A549 (cell line): ENCODE data around the gene SCAF8. TPM values are rescaled to one million over a fixed set of nuclear protein-coding genes. Genes with fewer than 3 reads are reported as not detected.
"Not testable (repeated sequence)": the region's sequence is repeated elsewhere in the genome, so short reads cannot be mapped to it uniquely, and the experiment has no call there.

Source experiments
- ATAC-seq, 2 experiments: fragments of 200-7000 bp in 1 of 2; fragments of >200 bp in 1 of 2; cut with Nextera tagmentation in 1 of 2; cut with Tn5 transposase in 1 of 2; 3 replicates each; pipeline versions ENCODE4 v1.8.0 to v1.9.1; 2018 to 2020; ENCODE audit warnings: mild to moderate bottlenecking in 1 of 2, moderate library complexity in 1 of 2
- CTCF ChIA-PET: fragments of 300-600 bp; sonication (Branson Sonifier 250); formaldehyde crosslinking; extraction: SDS; loops from one replicate; lab custom pipeline; 2021; ENCODE audit warnings: antibody characterized with exemption, inconsistent platforms; lab: Yijun Ruan, JAX
- POLR2A ChIA-PET: fragments of 350-600 bp; formaldehyde crosslinking; extraction: SDS; loops from one replicate; lab custom pipeline; 2021; ENCODE audit warnings: antibody characterized with exemption, inconsistent platforms; lab: Yijun Ruan, JAX
- DNase-seq, 2 experiments: peaks; one replicate each; pipeline versions ENCODE4 v3.0.0 to v3.0.0-alpha.2; 2011 to 2016; ENCODE audit warnings: low read depth in 1 of 2, low spot score in 1 of 2
- FAIRE-seq: peaks from 2 replicates; lab custom pipeline; 2011; peaks lifted over from hg19 to GRCh38; lab: Jason Lieb, UNC
- H3K27ac ChIP-seq, 2 experiments: fragments of >200 bp; sonication (Bioruptor Twin); formaldehyde crosslinking; 3 replicates each; pipeline ENCODE4 v1.5.1; 2016 to 2017
- H3K4me1 ChIP-seq: fragments of >200 bp; sonication (Bioruptor Twin); formaldehyde crosslinking; 3 replicates; pipeline ENCODE4 v1.6.1; 2016
- H3K4me2 ChIP-seq: fragments of >200 bp; sonication (Bioruptor Twin); formaldehyde crosslinking; 3 replicates; pipeline ENCODE4 v1.6.1; 2016
- H3K4me3 ChIP-seq: fragments of >200 bp; sonication (Bioruptor Twin); formaldehyde crosslinking; 3 replicates; pipeline ENCODE4 v1.5.1; 2016
- H3K9me3 ChIP-seq: fragments of >200 bp; sonication (Bioruptor Twin); formaldehyde crosslinking; 3 replicates; pipeline ENCODE4 v1.6.1; 2016
- CBX8 ChIP-seq: fragments of 200-600 bp; sonication (generic); IDR thresholded peaks from 2 replicates; pipeline ENCODE4 v1.6.1; 2016
- CEBPB ChIP-seq, 2 experiments: fragments of >200 bp in 1 of 2; sonication (Bioruptor Twin) in 1 of 2; formaldehyde crosslinking in 1 of 2; IDR thresholded peaks; 2 replicates each; pipeline ENCODE4 v1.6.1; 2012 to 2016
- CHD4 ChIP-seq: fragments of 200-600 bp; sonication (generic); IDR thresholded peaks from 2 replicates; pipeline ENCODE4 v1.6.1; 2016; ENCODE audit warnings: antibody characterized with exemption, mild to moderate bottlenecking, borderline replicate concordance
- EHF ChIP-seq: fragments of 250-450 bp; sonication (Bioruptor Pico); IDR thresholded peaks from 2 replicates; pipeline ENCODE4 v1.5.0; 2020; ENCODE audit warnings: mild to moderate bottlenecking
- ESRRA ChIP-seq: fragments of 150-350 bp; IDR thresholded peaks from 2 replicates; pipeline ENCODE4 v1.6.1; 2014; ENCODE audit warnings: mild to moderate bottlenecking, low read length, borderline replicate concordance
- FOXS1 ChIP-seq: fragments of 250-450 bp; sonication (Bioruptor Pico); IDR thresholded peaks from 2 replicates; pipeline ENCODE4 v1.5.0; 2020; ENCODE audit warnings: mild to moderate bottlenecking, moderate library complexity
- GATA3 ChIP-seq: IDR thresholded peaks from 2 replicates; pipeline ENCODE4 v1.6.1; 2012; ENCODE audit warnings: borderline replicate concordance
- HOXB13 ChIP-seq: fragments of 250-450 bp; sonication (Bioruptor Pico); IDR thresholded peaks from 2 replicates; pipeline ENCODE4 v1.5.0; 2020; ENCODE audit warnings: low read depth, mild to moderate bottlenecking, moderate library complexity
- KDM5A ChIP-seq: fragments of 200-600 bp; sonication (generic); IDR thresholded peaks from 2 replicates; pipeline ENCODE4 v1.6.1; 2016; ENCODE audit warnings: antibody characterized with exemption, mild to moderate bottlenecking
- MAFK ChIP-seq: fragments of 450-650 bp; IDR thresholded peaks from 2 replicates; pipeline ENCODE4 v1.6.1; 2014; ENCODE audit not compliant: partially characterized antibody
- MAZ ChIP-seq: fragments of 150-350 bp; IDR thresholded peaks from 2 replicates; pipeline ENCODE4 v1.6.1; 2014; ENCODE audit warnings: antibody characterized with exemption, low read depth, low read length, borderline replicate concordance
- MYC ChIP-seq: IDR thresholded peaks from 2 replicates; pipeline ENCODE4 v1.6.1; 2012; ENCODE audit warnings: mild to moderate bottlenecking, inconsistent platforms, low read length, improper control_type of control experiment, borderline replicate concordance
- NPAS2 ChIP-seq: fragments of 250-450 bp; sonication (Bioruptor Pico); IDR thresholded peaks from 2 replicates; pipeline ENCODE4 v1.8.0; 2022; ENCODE audit warnings: mild to moderate bottlenecking, moderate library complexity, borderline replicate concordance
- POLR2A ChIP-seq: IDR thresholded peaks from 2 replicates; pipeline ENCODE4 v1.6.1; 2012; ENCODE audit warnings: mild to moderate bottlenecking, low read length
- RAD21 ChIP-seq, 2 experiments: fragments of >200 bp in 1 of 2; sonication (Bioruptor Twin) in 1 of 2; formaldehyde crosslinking in 1 of 2; IDR thresholded peaks in 1 of 2; conservative IDR thresholded peaks in 1 of 2; 2 replicates in 1 of 2; 3 replicates in 1 of 2; pipeline ENCODE4 v1.6.1; 2012 to 2018; ENCODE audit warnings: inconsistent platforms in 1 of 2
- SMC3 ChIP-seq: fragments of >200 bp; sonication (Bioruptor Twin); formaldehyde crosslinking; IDR thresholded peaks from 3 replicates; pipeline ENCODE4 v1.6.1; 2018; ENCODE audit warnings: inconsistent platforms
- SREBF2 ChIP-seq: fragments of 450-650 bp; IDR thresholded peaks from 2 replicates; pipeline ENCODE4 v1.6.1; 2014; ENCODE audit warnings: mild to moderate bottlenecking, moderate library complexity
- TFCP2L1 ChIP-seq: fragments of 250-450 bp; sonication (Bioruptor Pico); IDR thresholded peaks from 2 replicates; pipeline ENCODE4 v1.5.0; 2021; ENCODE audit warnings: mild to moderate bottlenecking
- ZSCAN20 ChIP-seq: fragments of 250-450 bp; sonication (Bioruptor Pico); IDR thresholded peaks from 2 replicates; pipeline ENCODE4 v1.8.0; 2022; ENCODE audit warnings: mild to moderate bottlenecking, moderate library complexity
- WGBS: methylation state at CpG from one replicate; pipeline ENCODE4 v1.1.6; 2017; ENCODE audit errors: missing lambda C conversion rate; 5-methylcytosine and 5-hydroxymethylcytosine counted together
- polyA plus RNA-seq, 4 experiments: library from polyadenylated mRNA; depleted of rRNA in 3 of 4; stranded (reverse); fragments of >200 nt; fragmentation: RNase III in 1 of 4; extraction: RNeasy Plus Mini Kit Qiagen cat#74134 plus additional on column Dnase treatment in 1 of 4; gene quantifications; 2 replicates in 3 of 4; 3 replicates in 1 of 4; pipeline ENCODE4 v1.2.3, GENCODE V29; 2011 to 2017
- TF ChIP-seq, protein P1 (sequence below): fragments of 150-350 bp; IDR thresholded peaks from 2 replicates; pipeline ENCODE4 v1.6.1; 2014; ENCODE audit warnings: low read depth, mild to moderate bottlenecking, low read length
- TF ChIP-seq, protein P2 (sequence below): fragments of >200 bp; sonication (Bioruptor Twin); formaldehyde crosslinking; IDR thresholded peaks from 3 replicates; pipeline ENCODE4 v1.5.1; 2016

SCAF8 gene
- polyA plus RNA-seq, 2 of the 4 experiments (the other 2 are of a cell fraction), result 13.4 to 27.3 TPM

DNA sequence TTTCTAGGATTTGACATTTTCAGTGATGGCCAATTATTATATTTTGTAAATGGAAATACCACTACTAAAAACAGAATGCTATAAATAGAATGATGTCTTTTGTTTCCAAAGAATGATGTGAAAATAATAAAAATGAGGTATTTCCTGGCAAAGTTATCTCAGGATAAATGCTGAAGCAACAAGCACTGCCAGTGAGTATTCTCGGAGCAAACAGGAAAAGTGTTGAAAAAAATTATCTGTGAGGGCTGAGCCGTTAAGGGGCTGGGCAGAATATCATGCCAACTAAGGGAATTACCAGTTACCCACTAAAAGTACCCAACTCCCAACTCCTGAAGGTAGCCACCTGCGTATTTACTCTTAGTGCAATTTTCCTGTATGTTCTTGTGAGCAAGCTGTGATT, 23.6 kb upstream of the SCAF8 start:
- POLR2A ChIA-PET, result no interaction called here
- DNase-seq, result no peak
- no peak for FAIRE-seq
- Histone ChIP-seq H3K4me2 (no peak overlapping the region), H3K4me3 (no peak overlapping the region), H3K9me3 (no peaks in the 10 kb centered on the region), H3K4me1 (no peaks in the 10 kb centered on the region), H3K27ac (no peak overlapping the region)
- no peak for ATAC-seq
- WGBS, result 71% methylated on average over 3 of the region's 3 CpGs
- TF ChIP-seq CBX8, result no peak
- no peak for TF ChIP-seq CEBPB (IDR thresholded peaks at IDR 0.05)
- no peak for TF ChIP-seq SMC3
- no peak for TF ChIP-seq NPAS2 (CRISPR knock-in tag)
- no peak for TF ChIP-seq MAZ
- TF ChIP-seq GATA3, result no peak
- CTCF ChIA-PET, result no interaction called here

DNA sequence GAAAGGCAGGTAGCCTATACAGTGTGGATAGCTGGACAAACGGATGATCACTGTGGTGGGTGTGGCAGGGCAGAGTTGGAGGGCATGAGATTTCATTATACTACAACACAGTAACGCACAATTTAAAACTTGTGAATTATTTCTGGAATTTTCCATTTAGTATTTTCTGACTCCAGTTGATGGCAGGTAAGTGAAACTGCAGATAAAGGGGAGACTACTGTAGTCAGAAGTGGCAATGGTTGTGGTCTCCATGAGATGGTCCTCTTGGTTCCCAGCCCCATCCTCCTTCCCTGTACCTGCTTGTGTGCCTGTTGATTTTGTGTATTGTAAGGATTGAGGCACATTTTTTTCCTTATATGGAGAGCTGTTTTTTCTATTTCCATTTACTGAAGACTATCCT, 22.5 kb upstream of the SCAF8 start:
- Histone ChIP-seq H3K4me1 (no peaks in the 10 kb centered on the region), H3K9me3 (no peaks in the 10 kb centered on the region), H3K4me2 (no peak overlapping the region), H3K4me3 (no peak overlapping the region), H3K27ac (no peak overlapping the region)
- FAIRE-seq (no peak), DNase-seq (no peak), ATAC-seq (no peak)
- CTCF ChIA-PET, result no interaction called here
- TF ChIP-seq RAD21 (conservative IDR thresholded peaks at IDR 0.05 in 1 of 2, IDR thresholded peaks at IDR 0.05 in 1 of 2), result no peak
- no peak for TF ChIP-seq ESRRA
- WGBS, result 53% methylated on average over 2 of the region's 2 CpGs
- POLR2A ChIA-PET, result no interaction called here

DNA sequence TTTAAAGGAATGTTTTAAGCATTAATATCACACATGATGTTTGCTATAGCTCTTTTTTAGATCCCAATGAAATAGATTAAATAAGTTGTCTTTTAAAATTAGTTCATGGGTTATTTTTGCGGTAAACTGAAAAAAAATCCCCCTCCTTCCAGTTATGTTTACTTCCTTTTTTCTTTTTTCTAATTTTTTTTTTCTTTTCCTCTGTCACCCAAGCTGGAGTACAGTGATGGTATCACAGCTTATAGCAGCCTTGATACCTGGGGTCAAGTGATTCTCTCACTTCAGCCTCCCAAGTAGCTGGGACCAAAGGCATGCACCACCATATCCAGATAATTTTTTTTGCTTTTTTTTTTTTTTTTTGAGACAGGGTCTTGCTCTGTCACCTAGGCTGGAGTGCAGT, 17.8 kb upstream of the SCAF8 start:
- TF ChIP-seq, protein P1, sequence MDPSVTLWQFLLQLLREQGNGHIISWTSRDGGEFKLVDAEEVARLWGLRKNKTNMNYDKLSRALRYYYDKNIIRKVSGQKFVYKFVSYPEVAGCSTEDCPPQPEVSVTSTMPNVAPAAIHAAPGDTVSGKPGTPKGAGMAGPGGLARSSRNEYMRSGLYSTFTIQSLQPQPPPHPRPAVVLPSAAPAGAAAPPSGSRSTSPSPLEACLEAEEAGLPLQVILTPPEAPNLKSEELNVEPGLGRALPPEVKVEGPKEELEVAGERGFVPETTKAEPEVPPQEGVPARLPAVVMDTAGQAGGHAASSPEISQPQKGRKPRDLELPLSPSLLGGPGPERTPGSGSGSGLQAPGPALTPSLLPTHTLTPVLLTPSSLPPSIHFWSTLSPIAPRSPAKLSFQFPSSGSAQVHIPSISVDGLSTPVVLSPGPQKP, result no peak
- TF ChIP-seq ESRRA, result no peak
- DNase-seq, result no peak
- Histone ChIP-seq H3K4me2 (no peak overlapping the region), H3K9me3 (no peaks in the 10 kb centered on the region; the same call in 2 of the 3 replicates), H3K4me3 (no peak overlapping the region), H3K4me1 (no peaks in the 10 kb centered on the region), H3K27ac (no peak overlapping the region)
- 85% methylated on average over 1 of the region's 1 CpG for WGBS
- no peak for ATAC-seq
- FAIRE-seq, result no peak
- ChIA-PET POLR2A (no interaction called here), CTCF (no interaction called here)

DNA sequence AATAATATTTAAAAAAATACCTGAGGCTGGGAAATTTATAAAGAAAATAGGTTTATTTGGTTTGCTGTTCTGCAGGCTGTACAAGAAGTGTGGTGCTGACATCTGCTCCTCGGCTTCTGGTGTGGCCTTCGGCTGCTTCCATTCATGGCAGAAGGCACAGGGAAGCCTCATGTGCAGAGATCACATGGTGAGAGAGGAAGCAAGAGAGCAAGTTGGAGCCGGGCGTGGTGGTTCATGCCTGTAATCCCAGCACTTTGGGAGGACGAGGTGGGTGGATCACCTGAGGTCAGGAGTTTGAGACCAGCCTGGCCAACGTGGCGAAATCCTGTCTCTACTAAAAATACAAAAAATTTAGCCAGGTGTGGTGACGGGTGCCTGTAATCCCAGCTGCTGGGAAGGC, 16.9 kb upstream of the SCAF8 start:
- H3K4me1 ChIP-seq, H3K4me3 ChIP-seq, H3K9me3 ChIP-seq, POLR2A ChIA-PET, ATAC-seq, FAIRE-seq, H3K27ac ChIP-seq, H3K4me2 ChIP-seq, DNase-seq: not testable (repeated sequence)
- CTCF ChIA-PET, result interaction anchor here (0.7 kb wide), 1 partner anchor 41 kb away, joined by 4 read pairs; no protein-coding TSS in a partner anchor
- 71% methylated on average over 8 of the region's 8 CpGs for WGBS

DNA sequence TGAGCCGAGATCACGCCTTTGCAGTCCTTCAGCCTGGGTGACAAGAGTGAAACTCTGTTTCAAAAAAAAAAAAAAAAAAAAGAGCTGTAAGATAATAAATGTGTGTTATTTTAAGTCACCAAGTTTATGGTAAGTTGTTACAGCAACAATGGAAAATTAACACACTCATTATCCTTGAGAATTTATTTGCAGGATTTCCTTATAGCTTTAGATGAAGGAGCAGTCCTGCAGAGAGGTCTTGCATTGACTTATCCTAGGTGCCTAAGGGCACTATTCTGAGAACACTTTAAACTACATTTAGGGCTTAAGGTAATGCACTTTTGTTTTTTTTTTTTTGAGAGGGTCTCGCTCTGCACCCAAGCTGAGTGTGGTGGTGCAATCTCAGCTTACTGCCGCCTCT, 13.8 kb upstream of the SCAF8 start:
- H3K4me3 ChIP-seq, result no peak overlapping the region
- peaks cover 5% of the 10 kb centered on the region; the same call in 1 of the 3 replicates for H3K9me3 ChIP-seq
- H3K4me2 ChIP-seq, result no peak overlapping the region
- FAIRE-seq (no peak), DNase-seq (no peak), ATAC-seq (no peak)
- TF ChIP-seq TFCP2L1 (CRISPR knock-in tag), result no peak
- no peak for TF ChIP-seq ZSCAN20 (CRISPR knock-in tag)
- TF ChIP-seq POLR2A, result no peak
- TF ChIP-seq EHF (CRISPR knock-in tag), result no peak
- TF ChIP-seq, protein P2, sequence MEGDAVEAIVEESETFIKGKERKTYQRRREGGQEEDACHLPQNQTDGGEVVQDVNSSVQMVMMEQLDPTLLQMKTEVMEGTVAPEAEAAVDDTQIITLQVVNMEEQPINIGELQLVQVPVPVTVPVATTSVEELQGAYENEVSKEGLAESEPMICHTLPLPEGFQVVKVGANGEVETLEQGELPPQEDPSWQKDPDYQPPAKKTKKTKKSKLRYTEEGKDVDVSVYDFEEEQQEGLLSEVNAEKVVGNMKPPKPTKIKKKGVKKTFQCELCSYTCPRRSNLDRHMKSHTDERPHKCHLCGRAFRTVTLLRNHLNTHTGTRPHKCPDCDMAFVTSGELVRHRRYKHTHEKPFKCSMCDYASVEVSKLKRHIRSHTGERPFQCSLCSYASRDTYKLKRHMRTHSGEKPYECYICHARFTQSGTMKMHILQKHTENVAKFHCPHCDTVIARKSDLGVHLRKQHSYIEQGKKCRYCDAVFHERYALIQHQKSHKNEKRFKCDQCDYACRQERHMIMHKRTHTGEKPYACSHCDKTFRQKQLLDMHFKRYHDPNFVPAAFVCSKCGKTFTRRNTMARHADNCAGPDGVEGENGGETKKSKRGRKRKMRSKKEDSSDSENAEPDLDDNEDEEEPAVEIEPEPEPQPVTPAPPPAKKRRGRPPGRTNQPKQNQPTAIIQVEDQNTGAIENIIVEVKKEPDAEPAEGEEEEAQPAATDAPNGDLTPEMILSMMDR, result no peak
- no peak for TF ChIP-seq MAFK
- no peak for TF ChIP-seq HOXB13 (CRISPR knock-in tag)
- no peak for TF ChIP-seq SREBF2
- no peak for TF ChIP-seq KDM5A
- TF ChIP-seq MYC, result no peak
- no peak for TF ChIP-seq FOXS1 (CRISPR knock-in tag)
- no peak for TF ChIP-seq GATA3
- no peak for TF ChIP-seq CHD4
- H3K27ac ChIP-seq, result no peak overlapping the region
- H3K4me1 ChIP-seq, result no peaks in the 10 kb centered on the region
- 54% methylated on average over 4 of the region's 4 CpGs for WGBS
- ChIA-PET POLR2A (no interaction called here), CTCF (interaction anchor here (0.7 to 1.0 kb wide), 2 partner anchors 44 to 66 kb away, joined by 3 read pairs; no protein-coding TSS in a partner anchor)
